ENCODE measurements around the gene GIMAP1.

Gene GIMAP1

GRCh38 chr7:150722431-150722931 lies 6.1 kb downstream of the GIMAP1 start:
- no peak for DNase-seq

- no peak for DNase-seq
These were observed 7.1 kb downstream of the GIMAP1 start for GRCh38 chr7:150723467-150723866.

- DNase-seq: no peak
These were observed 11.0 kb downstream of the GIMAP1 start for GRCh38 chr7:150727381-150727780.

GRCh38 chr7:150728011-150728410 lies 11.6 kb downstream of the GIMAP1 start:
- no peak for DNase-seq

- DNase-seq: no peak
These were observed 12.2 kb downstream of the GIMAP1 start for GRCh38 chr7:150728609-150729008.

DNA sequence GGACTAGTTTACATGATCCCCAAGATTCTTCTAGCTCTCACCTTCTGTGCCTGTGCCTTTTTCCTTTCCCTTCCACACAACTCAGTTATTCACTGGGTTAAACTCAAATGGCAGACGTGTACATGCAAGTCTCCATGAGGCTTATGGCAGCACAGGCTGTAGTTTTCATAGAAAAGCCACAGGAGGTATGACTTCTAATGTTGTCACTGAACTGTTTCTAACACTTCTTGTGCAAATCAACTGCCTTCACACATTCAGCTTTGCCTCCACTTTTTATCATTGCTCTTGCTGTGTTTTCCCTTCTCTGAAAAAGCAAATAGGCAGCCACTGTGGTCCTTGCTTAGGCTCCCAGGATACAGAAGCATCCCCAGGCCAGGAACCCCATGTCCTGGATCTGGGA lies 15.5 kb downstream of the GIMAP1 start:
- no peak for DNase-seq

DNA sequence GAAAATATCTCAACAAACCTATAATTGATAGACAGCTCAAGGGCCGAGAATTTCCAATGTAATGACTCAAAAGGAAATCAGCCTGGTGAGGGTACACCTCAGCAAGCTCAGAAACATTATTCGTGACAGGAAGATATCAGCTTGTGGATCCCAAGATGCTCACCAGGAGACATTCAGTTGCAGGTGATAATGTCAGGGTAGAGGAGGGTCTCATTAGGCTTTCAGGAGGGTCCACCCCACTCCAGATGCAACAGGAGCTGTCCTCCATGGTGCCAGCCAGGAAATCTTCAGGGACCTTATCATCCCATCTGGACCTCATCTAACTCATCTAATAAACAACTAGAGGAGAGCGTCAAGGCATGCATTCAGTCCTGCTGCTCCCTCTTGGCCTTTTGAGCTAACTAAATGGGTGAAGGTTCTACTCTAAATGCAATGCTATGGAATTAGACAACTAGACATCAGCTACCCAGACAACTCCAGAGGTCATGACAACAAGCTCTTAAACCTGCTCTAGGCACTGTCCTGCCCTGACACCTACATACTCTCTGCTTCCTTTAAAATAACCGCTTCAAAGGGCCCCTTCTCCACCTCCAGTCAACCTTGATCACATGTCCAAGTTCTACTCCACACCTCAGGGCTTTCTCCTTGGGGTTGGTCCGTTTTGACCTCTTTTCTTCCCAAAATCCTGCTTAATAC lies 16.5 kb downstream of the GIMAP1 start:
- DNase-seq: no peak

GRCh38 chr7:150733482-150734095 lies 17.2 kb downstream of the GIMAP1 start:
- DNase-seq: no peak

DNA sequence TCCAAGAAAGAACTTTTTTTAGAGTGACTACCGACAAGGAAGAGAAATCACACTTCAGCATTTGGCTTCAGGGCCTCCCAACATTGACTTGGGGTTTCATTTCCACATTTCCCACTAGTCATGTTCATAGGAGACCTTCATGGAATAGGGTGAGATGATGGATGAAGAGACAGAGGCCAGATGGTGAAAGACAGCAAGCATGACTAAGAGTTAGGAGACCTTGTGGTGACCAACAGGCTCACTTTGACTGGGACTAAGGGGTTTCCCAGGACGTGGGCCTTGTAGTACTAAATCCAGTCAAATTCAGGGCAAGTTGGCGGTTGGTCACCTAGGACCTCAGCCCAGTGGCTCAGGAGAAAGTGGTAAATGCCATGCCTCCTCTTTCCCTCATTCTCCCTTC lies 17.8 kb downstream of the GIMAP1 start:
- DNase-seq: no peak

GRCh38 chr7:150735596-150736358 lies 19.4 kb downstream of the GIMAP1 start:
- peak; percentile 48 for DNase-seq

- peak; percentile 42 for DNase-seq
These were observed 20.5 kb downstream of the GIMAP1 start for GRCh38 chr7:150736864-150737263.

DNA sequence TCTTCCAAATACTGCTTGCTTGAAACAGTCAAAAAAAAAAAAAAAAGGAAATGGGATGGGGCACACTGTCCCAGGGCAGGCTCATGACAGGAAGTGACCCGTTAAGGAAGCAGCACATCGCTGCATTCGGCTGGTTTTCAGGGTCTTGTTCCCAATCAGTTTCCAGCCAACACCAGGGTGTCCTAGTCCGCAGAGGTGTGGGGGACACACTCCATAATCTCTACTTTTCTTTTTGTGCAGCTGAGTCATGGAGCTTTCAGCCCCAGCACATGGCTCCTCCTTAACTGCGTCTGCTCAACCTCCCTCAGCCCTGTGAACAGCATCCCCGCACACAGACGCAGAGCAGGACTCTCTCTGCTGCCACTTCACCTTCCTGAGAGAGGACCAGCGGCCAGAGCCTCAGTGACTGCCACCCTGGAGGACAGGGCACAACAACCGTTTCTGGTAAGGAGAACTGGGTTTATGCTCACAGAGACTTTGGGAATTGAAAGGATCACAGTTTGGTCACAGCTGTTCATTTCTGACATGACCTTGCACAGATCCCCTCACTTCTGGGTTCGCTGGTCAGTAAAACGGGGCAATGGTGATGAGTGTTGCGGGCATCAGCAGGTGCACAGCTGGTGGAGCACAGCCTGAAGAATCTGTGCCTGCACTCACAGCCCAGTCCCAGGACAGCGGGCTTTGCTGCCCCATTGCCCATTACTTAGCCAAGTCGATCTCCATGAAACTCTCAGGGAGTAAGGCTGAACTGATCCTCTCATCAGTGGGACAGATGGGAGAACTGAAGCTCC lies 21.0 kb downstream of the GIMAP1 start, which contains the start of gene GIMAP5:
GIMAP5 (plus strand) TSS at position 154 of the 791 bp plus-strand sequence. CDS start 3,467 bp downstream, outside the sequence.
- DNase-seq: peak; percentile 79

DNA sequence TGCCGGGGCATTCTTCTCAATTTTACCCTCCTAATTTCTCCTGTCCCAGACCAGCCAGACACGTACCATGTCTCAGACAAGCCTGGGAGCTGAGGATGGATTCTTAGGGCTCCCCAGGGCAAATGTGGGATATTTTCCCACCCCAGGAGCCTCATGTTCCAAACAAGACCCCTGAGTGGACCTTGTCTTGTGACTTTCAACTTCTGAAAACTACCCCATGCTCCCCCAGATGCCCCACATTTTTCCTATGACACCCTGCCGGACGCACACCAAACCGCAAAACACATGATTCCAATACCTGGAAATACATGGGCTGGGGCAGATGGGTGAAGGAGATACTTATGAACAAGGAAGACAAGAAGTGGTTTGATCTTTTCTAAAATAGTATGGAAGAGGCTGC lies 21.7 kb downstream of the GIMAP1 start:
- DNase-seq: peak; percentile 60

DNA sequence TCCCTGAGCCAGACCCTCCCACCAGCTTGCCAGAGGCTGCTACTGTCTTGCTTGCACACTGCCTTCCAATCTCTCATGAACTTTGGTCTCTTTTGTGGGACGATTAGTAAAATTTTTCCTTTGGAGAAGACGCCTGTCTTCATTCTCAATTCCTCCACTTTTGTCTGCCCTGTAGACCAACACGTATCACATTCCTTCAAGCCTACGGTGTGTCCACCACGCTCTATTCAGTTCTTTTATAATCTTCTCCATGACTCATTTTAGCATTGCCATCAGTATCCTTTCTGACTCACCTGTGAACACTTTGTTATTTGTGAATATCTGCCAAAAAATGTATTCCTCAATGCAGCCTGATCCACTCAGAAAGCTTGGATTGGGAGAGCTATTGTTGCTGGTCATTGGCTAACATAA lies 22.2 kb downstream of the GIMAP1 start:
- peak; percentile 64 for DNase-seq

GRCh38 chr7:150739033-150739432 lies 22.6 kb downstream of the GIMAP1 start:
- DNase-seq: no peak

DNA sequence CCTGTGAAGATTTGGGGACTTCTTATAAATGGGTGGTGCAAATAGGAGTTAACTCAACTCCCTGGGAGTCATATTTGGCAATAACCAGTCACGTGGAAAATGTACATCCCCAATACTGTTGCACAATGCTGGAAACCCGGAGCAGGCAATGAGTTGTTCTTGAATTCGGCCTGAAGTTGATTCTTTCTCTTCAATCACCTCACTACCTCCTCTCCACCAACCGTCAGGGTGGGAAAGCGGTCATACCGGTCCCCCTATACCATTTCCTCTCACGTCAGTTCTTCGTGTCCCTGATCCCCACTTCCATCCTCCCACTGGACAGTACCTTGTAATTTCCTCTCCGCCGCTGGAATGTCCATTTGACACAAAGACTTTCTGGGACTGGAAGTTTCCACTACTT lies 23.6 kb downstream of the GIMAP1 start:
- peak; percentile 60 for DNase-seq

GRCh38 chr7:150742286-150742968 lies 26.0 kb downstream of the GIMAP1 start:
- DNase-seq: peak; percentile 61

DNA sequence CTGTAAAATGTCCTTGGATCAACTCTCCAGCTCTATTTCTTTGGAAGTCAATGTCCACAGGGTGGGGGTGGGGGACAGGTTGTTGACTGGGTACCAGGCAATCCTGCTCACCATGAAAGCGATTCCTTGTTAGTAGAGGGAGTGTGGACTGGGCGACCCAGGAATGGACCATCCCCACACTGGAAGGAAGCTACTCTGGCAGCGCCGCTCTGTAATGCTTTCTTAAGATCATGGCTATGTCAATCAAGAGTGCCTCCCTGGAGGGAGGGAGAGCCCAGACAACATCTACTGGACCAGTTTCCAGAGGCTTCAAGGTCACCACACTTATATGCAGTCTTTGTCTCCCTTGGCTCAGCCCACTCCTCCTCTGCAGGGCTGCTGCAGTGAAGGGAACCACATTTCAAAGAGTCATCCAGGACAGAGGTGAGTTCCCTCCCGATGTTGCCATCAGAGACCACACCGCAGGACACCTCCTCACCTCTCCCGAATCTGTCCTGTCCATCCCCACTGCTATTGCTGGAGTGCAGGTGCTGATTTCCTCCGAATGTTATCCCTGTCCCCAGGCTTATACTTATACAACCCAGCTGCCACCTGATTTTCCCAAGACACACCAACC lies 27.7 kb downstream of the GIMAP1 start:
- DNase-seq: peak; percentile 45

GRCh38 chr7:150745086-150745485 lies 28.7 kb downstream of the GIMAP1 start:
- peak; percentile 51 for DNase-seq

DNA sequence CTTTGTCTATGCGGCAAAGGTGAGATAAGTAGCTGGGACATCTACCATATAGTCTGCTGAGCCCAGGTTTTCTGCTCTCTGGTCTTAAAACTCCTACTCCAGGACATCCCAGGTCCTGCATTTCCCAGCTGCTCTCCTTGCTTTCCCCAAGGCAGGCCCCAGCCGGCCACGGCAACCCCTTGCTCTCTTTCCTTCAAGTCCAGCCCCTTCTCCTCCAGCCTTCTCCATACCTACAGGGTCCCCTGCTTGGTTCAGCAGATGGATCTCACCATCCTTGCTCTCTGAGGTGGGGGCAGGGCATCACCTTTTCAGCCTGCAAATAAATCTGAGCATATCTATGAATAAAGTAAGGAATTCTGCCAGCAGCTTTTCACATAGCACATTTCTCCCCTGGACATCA lies 29.5 kb downstream of the GIMAP1 start:
- peak; percentile 52 for DNase-seq

GRCh38 chr7:150746921-150747320 lies 30.5 kb downstream of the GIMAP1 start:
- DNase-seq: peak; percentile 56

GRCh38 chr7:150748376-150748775 lies 32.0 kb downstream of the GIMAP1 start:
- DNase-seq: peak; percentile 47
